ENCODE data around the gene DYNLL2.
"Not testable (repeated sequence)": the region's sequence is repeated elsewhere in the genome, so short reads cannot be mapped to it uniquely, and the experiment has no call there.

Gene DYNLL2

DNA sequence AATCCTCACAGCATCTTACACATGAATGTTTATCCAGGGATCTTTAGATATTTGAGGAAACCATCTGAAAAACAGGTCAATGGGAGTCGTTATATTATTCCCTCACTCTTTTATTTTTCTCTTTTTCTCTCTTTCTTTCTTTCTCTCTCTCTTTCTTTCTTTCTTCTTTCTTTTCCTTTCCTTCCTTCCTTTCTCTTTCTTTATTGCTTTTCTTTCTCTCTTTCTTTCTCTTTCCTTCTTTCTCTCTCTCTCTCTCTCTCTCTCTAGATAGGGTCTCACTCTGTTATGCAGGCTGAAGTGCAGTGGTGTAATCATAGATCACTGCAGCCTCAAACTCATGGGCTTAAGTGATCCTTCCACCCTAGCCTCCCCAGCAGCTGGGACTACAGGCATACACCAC, 44.6 kb downstream of the DYNLL2 start:
- no peak for TF ChIP-seq CTCF (conservative IDR thresholded peaks at IDR 0.05)
- no peak overlapping the region for H3K27ac ChIP-seq

DNA sequence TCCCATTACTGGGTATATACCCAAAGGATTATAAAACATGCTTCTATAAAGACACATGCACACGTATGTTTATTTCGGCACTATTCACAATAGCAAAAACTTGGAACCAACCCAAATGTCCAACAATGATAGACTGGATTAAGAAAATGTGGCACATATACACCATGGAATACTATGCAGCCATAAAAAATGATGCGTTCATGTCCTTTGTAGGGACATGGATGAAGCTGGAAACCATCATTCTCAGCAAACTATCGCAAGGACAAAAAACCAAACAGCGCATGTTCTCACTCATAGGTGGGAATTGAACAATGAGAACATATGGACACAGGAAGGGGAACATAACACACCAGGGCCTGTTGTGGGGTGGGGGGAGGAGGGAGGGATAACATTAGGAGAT, 49.5 kb downstream of the DYNLL2 start:
- H3K27ac ChIP-seq: not testable (repeated sequence)

DNA sequence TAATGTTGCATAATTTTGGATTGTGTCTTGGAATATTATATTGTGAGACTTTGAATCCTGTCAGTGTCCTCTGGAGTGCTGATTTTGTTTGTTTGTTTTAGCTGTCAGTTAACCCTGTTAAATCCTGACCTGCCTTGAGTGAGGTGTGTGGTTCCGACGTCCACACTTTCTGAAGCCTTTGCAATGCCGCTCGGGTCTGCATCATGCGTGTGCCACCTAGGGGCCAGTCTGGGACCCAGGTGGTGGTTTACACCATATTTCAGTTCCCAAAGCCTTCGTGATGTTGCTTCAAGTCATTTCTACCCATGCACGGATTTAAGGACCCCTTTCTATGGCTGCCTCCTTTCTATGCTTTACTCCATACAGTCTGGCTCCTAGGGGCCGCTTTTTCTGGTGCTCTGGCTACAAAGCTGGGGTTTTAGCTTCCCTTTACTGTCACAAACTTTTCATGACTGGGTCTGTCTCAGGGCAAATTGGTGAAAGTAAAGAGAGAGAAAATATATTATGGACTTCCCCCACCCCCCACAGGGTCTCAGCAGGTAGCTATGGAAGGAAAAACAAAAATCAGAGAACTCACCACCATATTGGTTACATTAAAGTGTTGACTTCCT, 53.6 kb downstream of the DYNLL2 start:
- TF ChIP-seq CTCF (conservative IDR thresholded peaks at IDR 0.05): peak; percentile 83

DNA sequence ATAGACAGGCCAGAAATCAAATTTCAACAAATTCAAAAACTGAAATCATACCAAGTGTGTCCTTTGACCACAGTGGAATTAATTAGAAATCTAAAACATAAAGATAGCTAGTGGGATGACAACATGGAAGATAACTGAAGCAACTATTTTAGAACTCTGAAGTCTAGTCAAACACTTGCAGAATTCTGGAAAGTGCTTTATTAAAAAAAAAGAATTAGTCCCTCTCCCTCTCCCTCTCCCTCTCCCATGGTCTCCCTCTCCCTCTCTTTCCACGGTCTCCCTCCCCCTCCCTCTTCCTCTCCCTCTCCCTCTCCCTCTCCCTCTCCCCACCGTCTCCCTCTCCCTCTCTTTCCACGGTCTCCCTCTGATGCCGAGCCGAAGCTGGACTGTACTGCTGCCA, 58.3 kb downstream of the DYNLL2 start:
- H3K27ac ChIP-seq: no peak overlapping the region
- no peak for TF ChIP-seq CTCF (conservative IDR thresholded peaks at IDR 0.05)

More for the DNA sequence above, 53.6 kb downstream of the DYNLL2 start:
- H3K27ac ChIP-seq: no peak overlapping the region

DNA sequence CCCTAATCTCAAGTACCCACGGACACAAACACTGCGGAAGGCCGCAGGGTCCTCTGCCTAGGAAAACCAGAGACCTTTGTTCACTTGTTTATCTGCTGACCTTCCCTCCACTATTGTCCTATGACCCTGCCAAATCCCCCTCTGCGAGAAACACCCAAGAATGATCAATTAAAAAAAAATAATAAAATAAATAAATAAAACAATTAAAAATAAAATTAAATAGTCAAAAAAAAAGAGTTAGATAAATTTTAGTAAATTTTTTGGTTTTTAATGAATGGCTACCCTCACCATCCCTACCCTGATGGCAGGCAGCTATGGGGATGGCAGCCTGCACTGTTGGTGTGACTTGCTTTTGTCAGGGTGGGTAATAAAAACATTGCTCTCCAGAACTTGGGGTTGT, 60.1 kb downstream of the DYNLL2 start:
- H3K27ac ChIP-seq: not testable (repeated sequence)

- H3K27ac ChIP-seq: no peak overlapping the region
- no peak for TF ChIP-seq CTCF (conservative IDR thresholded peaks at IDR 0.05)
These were observed 61.6 kb downstream of the DYNLL2 start for GRCh38 chr17:58144801-58145200.
